BJ (cell line): ENCODE results near the gene PPIF. TPM values are rescaled to one million over a fixed set of nuclear protein-coding genes. Genes with fewer than 3 reads are reported as not detected.

Source experiments
- CTCF ChIA-PET: fragments of 350-600 bp; formaldehyde crosslinking; extraction: SDS; loops from one replicate; lab custom pipeline; 2021; ENCODE audit warnings: antibody characterized with exemption, inconsistent platforms; lab: Yijun Ruan, JAX
- POLR2A ChIA-PET: fragments of 300-600 bp; sonication (Branson Sonifier 250); formaldehyde crosslinking; extraction: SDS; loops from one replicate; lab custom pipeline; 2021; ENCODE audit warnings: antibody characterized with exemption; lab: Charles Lee
- DNase-seq: peaks from one replicate; pipeline ENCODE4 v3.0.0-alpha.2; 2011; ENCODE audit warnings: low read depth
- H3K27me3 ChIP-seq: 2 replicates; pipeline ENCODE4 v1.6.0; 2011; ENCODE audit warnings: low read length; ENCODE audit not compliant: control insufficient read depth, insufficient read depth
- H3K36me3 ChIP-seq: 2 replicates; pipeline ENCODE4 v1.5.1; 2011; ENCODE audit warnings: low read length; ENCODE audit not compliant: control insufficient read depth, insufficient read depth
- H3K4me3 ChIP-seq: 2 replicates; pipeline ENCODE4 v1.5.1; 2011; ENCODE audit warnings: low read depth, mild to moderate bottlenecking, control low read depth, low read length
- CTCF ChIP-seq: IDR thresholded peaks from 2 replicates; pipeline ENCODE4 v1.5.1; 2011; ENCODE audit warnings: low read depth, mild to moderate bottlenecking, control low read depth, inconsistent platforms, low read length, moderate library complexity; ENCODE audit not compliant: insufficient read depth
- polyA plus RNA-seq: library from polyadenylated mRNA; depleted of rRNA; stranded (reverse); fragments of >200 nt; gene quantifications from 2 replicates; pipeline ENCODE4 v1.2.3, GENCODE V29; 2011

PPIF gene
- polyA plus RNA-seq, 1 experiment: 73.9 TPM

- no peak for DNase-seq
- H3K4me3 ChIP-seq: no peak overlapping the region
- ChIA-PET POLR2A (no interaction called here), CTCF (interaction anchor here (0.9 to 4.1 kb wide), 7 partner anchors 9 to 71 kb away, joined by 3 to 19 read pairs (median 4); no protein-coding TSS in a partner anchor)
- peaks cover 8% of the 10 kb centered on the region for H3K36me3 ChIP-seq
- no peaks in the 10 kb centered on the region for H3K27me3 ChIP-seq
- TF ChIP-seq CTCF: no peak
Measured at GRCh38 chr10:79398642-79399041, 51.4 kb downstream of the PPIF start.

GRCh38 chr10:79399223-79399831 is 52.1 kb downstream of the PPIF start:
- Histone ChIP-seq H3K4me3 (no peak overlapping the region; the same call in 1 of the 2 replicates), H3K27me3 (no peaks in the 10 kb centered on the region), H3K36me3 (peaks cover 2% of the 10 kb centered on the region)
- ChIA-PET CTCF (interaction anchor here (0.9 to 4.1 kb wide), 10 partner anchors 9 to 70 kb away, joined by 3 to 19 read pairs (median 4); no protein-coding TSS in a partner anchor), POLR2A (no interaction called here)
- TF ChIP-seq CTCF: no peak
- peak; percentile 95 for DNase-seq

GRCh38 chr10:79400146-79401004 is 53.1 kb downstream of the PPIF start:
- Histone ChIP-seq H3K27me3 (no peaks in the 10 kb centered on the region), H3K36me3 (0 out of 2 replicates have a peak, but pooled peaks cover 6% of the 10 kb centered on the region), H3K4me3 (no peak overlapping the region; the same call in 1 of the 2 replicates)
- DNase-seq: no peak
- ChIA-PET POLR2A (interaction anchor here (0.6 kb wide), 1 partner anchor 40 kb away, joined by 10 read pairs; no protein-coding TSS in a partner anchor), CTCF (interaction anchor here (0.8 to 4.1 kb wide), 19 partner anchors 10 to 103 kb away, joined by 3 to 19 read pairs (median 5); partner anchors contain the start of gene ZCCHC24)
- TF ChIP-seq CTCF: peak; percentile 79

- Histone ChIP-seq H3K4me3 (no peak overlapping the region), H3K27me3 (no peaks in the 10 kb centered on the region), H3K36me3 (peaks cover 6% of the 10 kb centered on the region; the same call in 1 of the 2 replicates)
- no peak for DNase-seq
- ChIA-PET POLR2A (interaction anchor here (0.6 kb wide), 1 partner anchor 39 kb away, joined by 10 read pairs; no protein-coding TSS in a partner anchor), CTCF (interaction anchor here (0.8 to 3.8 kb wide), 16 partner anchors 11 to 102 kb away, joined by 3 to 19 read pairs (median 5); partner anchors contain the start of gene ZCCHC24)
- no peak for TF ChIP-seq CTCF
Measured at GRCh38 chr10:79401015-79401921, 54.0 kb downstream of the PPIF start.
